ENCODE data around the gene METAP1D.

DNA sequence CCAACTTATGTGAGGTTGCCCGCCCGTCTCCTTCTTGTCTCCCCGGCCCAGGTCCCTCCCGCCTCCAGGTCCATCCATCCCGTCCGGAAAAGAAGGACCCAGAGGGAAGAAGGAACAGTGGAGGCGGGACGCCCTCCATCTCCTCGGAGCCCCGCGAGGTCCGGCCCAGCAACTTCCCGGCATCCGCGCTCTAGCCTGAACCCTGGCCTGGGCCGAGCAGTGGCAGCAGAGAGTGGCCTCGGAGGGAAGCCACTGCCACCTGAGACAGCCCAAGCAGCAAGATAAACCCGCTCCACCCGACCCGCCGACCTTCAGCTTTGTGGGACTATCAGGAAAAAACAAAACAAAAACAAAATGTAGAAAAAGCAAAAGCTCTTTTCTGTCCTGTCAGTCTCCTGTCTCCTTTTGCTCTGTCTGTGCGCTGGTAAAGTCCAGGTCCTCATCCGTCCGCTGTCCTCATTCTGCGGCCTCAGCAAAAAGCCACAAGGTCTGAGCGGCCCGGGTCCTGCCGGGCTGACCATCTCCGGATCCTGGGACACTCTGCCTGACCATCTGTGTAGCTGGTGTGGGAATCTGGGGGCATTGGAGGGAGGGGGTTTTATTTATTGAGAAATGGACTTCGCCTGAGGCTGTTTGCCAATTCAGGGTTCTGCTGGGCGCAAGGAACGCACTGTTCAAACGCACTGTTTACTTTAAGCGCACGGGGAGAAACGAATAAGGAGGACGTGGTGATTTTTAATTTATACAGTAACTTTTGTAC is 88.7 kb downstream of the METAP1D start:
- TF ChIP-seq, protein P1, sequence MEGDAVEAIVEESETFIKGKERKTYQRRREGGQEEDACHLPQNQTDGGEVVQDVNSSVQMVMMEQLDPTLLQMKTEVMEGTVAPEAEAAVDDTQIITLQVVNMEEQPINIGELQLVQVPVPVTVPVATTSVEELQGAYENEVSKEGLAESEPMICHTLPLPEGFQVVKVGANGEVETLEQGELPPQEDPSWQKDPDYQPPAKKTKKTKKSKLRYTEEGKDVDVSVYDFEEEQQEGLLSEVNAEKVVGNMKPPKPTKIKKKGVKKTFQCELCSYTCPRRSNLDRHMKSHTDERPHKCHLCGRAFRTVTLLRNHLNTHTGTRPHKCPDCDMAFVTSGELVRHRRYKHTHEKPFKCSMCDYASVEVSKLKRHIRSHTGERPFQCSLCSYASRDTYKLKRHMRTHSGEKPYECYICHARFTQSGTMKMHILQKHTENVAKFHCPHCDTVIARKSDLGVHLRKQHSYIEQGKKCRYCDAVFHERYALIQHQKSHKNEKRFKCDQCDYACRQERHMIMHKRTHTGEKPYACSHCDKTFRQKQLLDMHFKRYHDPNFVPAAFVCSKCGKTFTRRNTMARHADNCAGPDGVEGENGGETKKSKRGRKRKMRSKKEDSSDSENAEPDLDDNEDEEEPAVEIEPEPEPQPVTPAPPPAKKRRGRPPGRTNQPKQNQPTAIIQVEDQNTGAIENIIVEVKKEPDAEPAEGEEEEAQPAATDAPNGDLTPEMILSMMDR (conservative IDR thresholded peaks at IDR 0.05; ENCODE audit: low read depth, low read length): no peak
- no peak for TF ChIP-seq EZH2 (IDR thresholded peaks at IDR 0.05; ENCODE audit: borderline replicate concordance, low read depth, low read length, poor library complexity, severe bottlenecking)
